Transverse colon (tissue), 4 donors: ENCODE data around the gene PPP1R14D. TPM values are rescaled to one million over a fixed set of nuclear protein-coding genes. Genes with fewer than 3 reads are reported as not detected.

Experiments used
- DNase-seq: peaks from one replicate; pipeline ENCODE4 v3.0.0-alpha.2; 2019
- H3K27ac ChIP-seq, 4 donors: fragments of 200-600 bp; sonication (generic); 2 replicates each; pipeline ENCODE4 v1.5.1; 2016 to 2018; ENCODE audit warnings: inconsistent platforms in 4 of 4
- H3K27me3 ChIP-seq: fragments of 200-600 bp; sonication (generic); 2 replicates; pipeline ENCODE4 v1.5.1; 2017; ENCODE audit warnings: inconsistent platforms
- H3K36me3 ChIP-seq, 4 donors: fragments of 200-600 bp; sonication (generic); 2 replicates each; pipeline ENCODE4 v1.5.1; 2017 to 2019; ENCODE audit warnings: inconsistent platforms in 4 of 4
- H3K4me1 ChIP-seq, 4 donors: fragments of 200-600 bp; sonication (generic); 2 replicates each; pipeline ENCODE4 v1.5.1; 2017 to 2020; ENCODE audit warnings: inconsistent platforms in 4 of 4
- H3K4me3 ChIP-seq, 4 donors: fragments of 200-600 bp; sonication (generic); 1 replicate in 1 of 4; 2 replicates in 3 of 4; pipeline versions ENCODE4 v1.5.1 to v1.6.1; 2017 to 2019; ENCODE audit warnings: inconsistent platforms in 4 of 4
- H3K9me3 ChIP-seq, 2 donors: fragments of 200-600 bp; sonication (generic); 2 replicates each; pipeline ENCODE4 v1.5.1; 2017 to 2019; ENCODE audit warnings: inconsistent platforms in 2 of 2
- EP300 ChIP-seq: sonication (generic); formaldehyde crosslinking; IDR thresholded peaks from one replicate; pipeline ENCODE4 v1.6.1; 2017; ENCODE audit warnings: antibody characterized with exemption, low read depth
- POLR2A ChIP-seq: fragments of 450-650 bp; IDR thresholded peaks from one replicate; pipeline ENCODE4 v1.6.1; 2016; ENCODE audit warnings: antibody characterized with exemption, mild to moderate bottlenecking, moderate library complexity
- POLR2AphosphoS5 ChIP-seq, 3 donors: sonication (generic); formaldehyde crosslinking; IDR thresholded peaks; one replicate each; pipeline ENCODE4 v1.6.1; 2016; ENCODE audit warnings: antibody characterized with exemption in 3 of 3
- WGBS, 2 donors: methylation state at CpG; one replicate each; pipeline ENCODE4 v1.1.5; 2018; ENCODE audit warnings: low coverage in 1 of 2; 5-methylcytosine and 5-hydroxymethylcytosine counted together
- in situ Hi-C, 4 donors: fragments of 200-750 bp; cut with MboI; loops; one replicate each; pipeline versions ENCODE4 v1.15.0 to v1.15.1; 2017; ENCODE audit warnings: low sequenced_read_pairs in 3 of 4, low pct_ligation_motif_present in 1 of 4, low pct_unique_long_range_greater_than_20kb in 1 of 4
- intact Hi-C: fragments of 100-400 bp; cut with DNase I; formaldehyde crosslinking; loops from one replicate; pipeline ENCODE4 v1.15.1; 2023; ENCODE audit warnings: low total_unique reads
- total RNA-seq, 4 donors: library from RNA; depleted of rRNA; stranded (reverse); fragments of >200 nt; gene quantifications; one replicate each; pipeline ENCODE4 v1.1.0, GENCODE V29; 2016
- TF ChIP-seq, protein P1 (sequence below), 5 experiments: fragments of 200-600 bp in 3 of 5; fragments of 450-650 bp in 2 of 5; sonication (generic) in 3 of 5; IDR thresholded peaks; 1 replicate in 2 of 5; 2 replicates in 3 of 5; pipeline ENCODE4 v1.5.1; 2016 to 2017; ENCODE audit warnings: antibody characterized with exemption in 5 of 5, inconsistent platforms in 3 of 5, mild to moderate bottlenecking in 2 of 5, moderate library complexity in 1 of 5

PPP1R14D gene
- total RNA-seq, 4 donors from 2014 or later, result 19.5 to 256 (median 144) TPM

DNA sequence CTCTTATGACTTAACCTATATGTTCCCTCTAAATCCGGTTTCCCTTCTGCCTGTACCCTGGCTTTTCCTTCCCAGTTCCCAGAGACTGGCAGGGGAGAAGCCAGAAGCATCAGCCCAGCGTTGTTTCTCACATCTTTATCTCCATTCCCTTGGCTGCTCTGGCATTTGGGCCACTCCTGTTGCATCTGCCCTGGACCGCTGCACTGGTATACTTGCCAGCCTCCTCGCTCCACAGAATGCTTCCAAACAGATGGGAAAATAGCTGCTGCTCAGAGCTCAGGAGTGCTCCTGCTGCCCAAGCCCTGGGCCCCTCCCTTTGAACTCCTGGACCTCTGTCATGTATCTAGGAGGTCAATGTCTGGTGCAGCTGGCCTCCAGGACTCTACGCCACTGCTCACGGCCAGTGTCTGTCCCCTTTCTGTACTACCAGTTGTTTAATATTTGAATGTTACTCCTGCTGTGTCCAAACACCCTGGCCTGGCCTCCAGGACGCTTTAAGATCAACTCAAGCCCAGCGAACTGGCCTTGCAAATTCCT is 22.1 kb upstream of the PPP1R14D start:
- peak overlapping the region; percentile 8 to 81 (median 77) for H3K27ac ChIP-seq
- peaks cover 0 to 64% (median 31%) of the 10 kb centered on the region in 4 donors for H3K4me1 ChIP-seq
- WGBS, 2 donors, result 70 to 86% methylated on average over 4 to 8 of the region's 8 CpGs

DNA sequence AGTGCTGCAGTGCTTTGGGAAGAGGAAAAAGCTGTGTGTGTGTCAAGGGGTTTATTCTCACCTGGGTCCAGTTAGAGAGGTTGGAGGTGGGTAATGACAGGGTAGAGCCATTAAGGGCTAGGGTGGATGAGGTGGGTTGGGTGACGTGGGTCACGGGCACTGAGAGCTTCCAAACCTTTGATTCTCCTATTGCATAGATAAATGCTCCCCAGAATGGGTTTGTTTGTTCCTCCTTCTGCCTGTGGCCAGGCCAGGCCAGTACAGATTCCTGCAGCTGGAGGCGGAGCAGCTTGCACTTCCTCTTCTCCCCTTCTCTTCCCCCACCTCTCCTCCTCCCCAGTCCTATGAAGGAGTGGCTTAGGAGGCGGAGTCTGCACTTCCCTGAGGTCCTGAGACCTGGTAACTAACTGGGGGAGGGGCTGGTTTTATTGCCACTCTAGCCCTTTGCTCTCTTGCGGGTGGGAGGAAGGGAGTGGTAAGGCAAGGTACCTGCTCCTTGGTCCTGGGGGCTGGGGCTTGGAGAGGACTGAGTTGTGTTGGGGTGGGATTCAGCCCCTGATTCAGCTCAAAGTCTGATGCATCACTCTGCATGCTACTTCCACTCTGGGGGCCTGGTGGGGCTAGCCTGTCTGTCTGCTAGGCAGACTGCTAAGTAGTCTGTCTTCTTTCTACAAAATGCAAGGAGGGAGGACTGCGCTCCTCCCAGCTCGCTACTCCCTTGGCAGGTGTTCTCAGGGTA is 18.9 kb upstream of the PPP1R14D start:
- Histone ChIP-seq H3K4me3 (peak overlapping the region in 3 of 4 donors; percentile 18 to 73 (median 69)), H3K9me3 (no peaks in the 10 kb centered on the region), H3K27me3 (peaks cover 9% of the 10 kb centered on the region), H3K36me3 (no peaks in the 10 kb centered on the region), H3K4me1 (peaks cover 0 to 73% (median 38%) of the 10 kb centered on the region in 4 donors), H3K27ac (peak overlapping the region; percentile 85 to 94 (median 92))
- TF ChIP-seq POLR2A (peak; percentile 81), EP300 (peak; percentile 27), POLR2AphosphoS5 (IDR thresholded peaks at IDR 0.05) (peak; percentile 87 to 92 (median 88))
- TF ChIP-seq, protein P1, sequence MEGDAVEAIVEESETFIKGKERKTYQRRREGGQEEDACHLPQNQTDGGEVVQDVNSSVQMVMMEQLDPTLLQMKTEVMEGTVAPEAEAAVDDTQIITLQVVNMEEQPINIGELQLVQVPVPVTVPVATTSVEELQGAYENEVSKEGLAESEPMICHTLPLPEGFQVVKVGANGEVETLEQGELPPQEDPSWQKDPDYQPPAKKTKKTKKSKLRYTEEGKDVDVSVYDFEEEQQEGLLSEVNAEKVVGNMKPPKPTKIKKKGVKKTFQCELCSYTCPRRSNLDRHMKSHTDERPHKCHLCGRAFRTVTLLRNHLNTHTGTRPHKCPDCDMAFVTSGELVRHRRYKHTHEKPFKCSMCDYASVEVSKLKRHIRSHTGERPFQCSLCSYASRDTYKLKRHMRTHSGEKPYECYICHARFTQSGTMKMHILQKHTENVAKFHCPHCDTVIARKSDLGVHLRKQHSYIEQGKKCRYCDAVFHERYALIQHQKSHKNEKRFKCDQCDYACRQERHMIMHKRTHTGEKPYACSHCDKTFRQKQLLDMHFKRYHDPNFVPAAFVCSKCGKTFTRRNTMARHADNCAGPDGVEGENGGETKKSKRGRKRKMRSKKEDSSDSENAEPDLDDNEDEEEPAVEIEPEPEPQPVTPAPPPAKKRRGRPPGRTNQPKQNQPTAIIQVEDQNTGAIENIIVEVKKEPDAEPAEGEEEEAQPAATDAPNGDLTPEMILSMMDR (IDR thresholded peaks at IDR 0.05), result peak in 3 of 5 experiments; percentile 12 to 61 (median 40)
- WGBS, 2 donors, result 42 to 50% methylated on average over 1 to 7 of the region's 7 CpGs
- in situ Hi-C loops, result no loop called here
- intact Hi-C loops, result no loop called here
- DNase-seq, result peak; percentile 92

More for the DNA sequence above, 22.1 kb upstream of the PPP1R14D start:
- intact Hi-C loops, result no loop called here
- Histone ChIP-seq H3K9me3 (no peaks in the 10 kb centered on the region), H3K4me3 (no peak overlapping the region), H3K36me3 (peaks cover 0 to 7% (median 0%) of the 10 kb centered on the region in 4 donors), H3K27me3 (peaks cover under 1% of the 10 kb centered on the region)
- no peak for DNase-seq
- TF ChIP-seq POLR2AphosphoS5 (IDR thresholded peaks at IDR 0.05), result no peak
- TF ChIP-seq EP300, result no peak
- TF ChIP-seq POLR2A, result no peak
- TF ChIP-seq, protein P1 (IDR thresholded peaks at IDR 0.05), result no peak
- in situ Hi-C loops, result no loop called here

DNA sequence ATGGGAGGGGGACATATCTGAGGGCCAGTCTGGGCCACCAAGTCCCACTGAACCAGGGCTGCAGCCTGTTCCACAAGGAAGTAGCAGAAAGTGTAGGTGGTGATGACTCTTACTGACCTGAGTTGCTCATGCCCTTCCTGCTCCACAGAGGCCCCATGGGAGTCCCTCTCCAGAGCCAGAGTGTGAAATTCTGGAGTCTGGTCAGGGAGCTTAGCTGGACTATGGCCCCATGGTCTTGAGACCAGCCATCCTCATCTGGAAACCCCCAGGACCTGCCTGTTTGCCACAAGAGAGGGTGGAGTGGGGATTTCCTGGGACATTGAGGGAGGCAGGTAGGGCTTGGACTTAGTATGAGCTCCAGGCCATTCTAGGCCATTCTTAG is 18.3 kb upstream of the PPP1R14D start:
- in situ Hi-C loops (no loop called here), intact Hi-C loops (no loop called here)
- H3K27ac ChIP-seq, result peak overlapping the region; percentile 85 to 94 (median 92)
- no peaks in the 10 kb centered on the region for H3K36me3 ChIP-seq
- peak in 1 of 3 donors; percentile 49 for TF ChIP-seq POLR2AphosphoS5 (IDR thresholded peaks at IDR 0.05)
- TF ChIP-seq, protein P1 (IDR thresholded peaks at IDR 0.05), result no peak
- no peak for TF ChIP-seq EP300
- no peaks in the 10 kb centered on the region for H3K9me3 ChIP-seq
- H3K4me1 ChIP-seq, result peaks cover 0 to 68% (median 33%) of the 10 kb centered on the region in 4 donors
- H3K27me3 ChIP-seq, result peaks cover 9% of the 10 kb centered on the region
- peak; percentile 42 for DNase-seq
- peak overlapping the region in 3 of 4 donors; percentile 18 to 73 (median 69) for H3K4me3 ChIP-seq

DNA sequence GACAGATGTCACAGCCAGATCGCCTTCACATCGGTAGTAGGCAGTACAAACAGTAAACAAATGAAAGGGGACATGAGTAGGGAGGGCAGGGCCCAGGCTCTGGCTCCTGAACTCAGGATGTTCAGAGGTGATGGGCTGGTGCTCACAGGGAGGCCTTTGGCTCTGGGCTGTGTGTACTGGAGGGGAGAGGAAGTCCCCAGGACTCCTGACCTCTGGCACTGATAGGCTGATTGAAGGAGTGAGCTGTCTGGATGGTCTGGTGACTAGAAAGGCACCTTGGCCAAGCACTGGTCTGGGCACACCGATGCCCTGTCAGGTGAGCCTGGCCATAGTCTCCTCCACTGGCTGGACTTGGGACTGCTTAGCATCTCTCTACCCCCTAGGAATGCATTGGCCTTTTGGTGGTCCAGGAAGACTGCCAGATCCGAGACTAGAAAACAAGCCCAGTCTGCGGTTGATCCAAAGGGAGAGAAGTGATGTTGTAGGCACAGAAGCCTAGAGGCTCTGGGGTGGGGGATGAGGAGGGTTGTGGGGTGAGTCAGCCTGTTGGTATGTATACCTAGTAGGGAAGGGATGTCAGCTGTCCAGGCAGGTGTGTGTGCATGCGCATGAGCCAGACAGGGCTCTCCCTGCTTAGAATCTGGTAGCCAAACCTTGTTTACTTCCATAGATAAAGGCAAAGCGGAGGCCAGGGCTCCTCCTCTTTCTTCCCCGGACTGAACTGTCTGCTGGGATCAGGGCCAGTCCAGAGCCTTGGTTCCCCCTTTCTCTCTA is 17.2 kb upstream of the PPP1R14D start:
- no peaks in the 10 kb centered on the region for H3K9me3 ChIP-seq
- intact Hi-C loops, result no loop called here
- H3K4me1 ChIP-seq, result peaks cover 0 to 57% (median 27%) of the 10 kb centered on the region in 4 donors
- no peaks in the 10 kb centered on the region for H3K36me3 ChIP-seq
- WGBS, 2 donors, result 35% methylated on average over 8 of the region's 8 CpGs; no CpG with 5 or more reads in 1 of the 2 donors
- peak; percentile 68 to 92 (median 86) for TF ChIP-seq POLR2AphosphoS5 (IDR thresholded peaks at IDR 0.05)
- TF ChIP-seq POLR2A, result peak; percentile 93
- TF ChIP-seq, protein P1 (IDR thresholded peaks at IDR 0.05), result no peak
- no peak for TF ChIP-seq EP300
- peak; percentile 87 for DNase-seq
- in situ Hi-C loops, result no loop called here
- peak overlapping the region; percentile 85 to 94 (median 92) for H3K27ac ChIP-seq
- H3K4me3 ChIP-seq, result peak overlapping the region in 3 of 4 donors; percentile 60 to 73 (median 69)
- H3K27me3 ChIP-seq, result peaks cover 9% of the 10 kb centered on the region
